VCaP (cell line): ENCODE measurements around the gene DDX11.
"Not testable (repeated sequence)": the region's sequence is repeated elsewhere in the genome, so short reads cannot be mapped to it uniquely, and the experiment has no call there.

ENCODE experiments used
- H3K27ac ChIP-seq: fragments of 450-650 bp; 2 replicates; pipeline ENCODE4 v1.5.1; 2017
- TF ChIP-seq, protein P1 (sequence below): fragments of 450-650 bp; conservative IDR thresholded peaks from 2 replicates; pipeline ENCODE4 v1.5.1; 2017; ENCODE audit warnings: mild to moderate bottlenecking, moderate library complexity

DDX11 gene

DNA sequence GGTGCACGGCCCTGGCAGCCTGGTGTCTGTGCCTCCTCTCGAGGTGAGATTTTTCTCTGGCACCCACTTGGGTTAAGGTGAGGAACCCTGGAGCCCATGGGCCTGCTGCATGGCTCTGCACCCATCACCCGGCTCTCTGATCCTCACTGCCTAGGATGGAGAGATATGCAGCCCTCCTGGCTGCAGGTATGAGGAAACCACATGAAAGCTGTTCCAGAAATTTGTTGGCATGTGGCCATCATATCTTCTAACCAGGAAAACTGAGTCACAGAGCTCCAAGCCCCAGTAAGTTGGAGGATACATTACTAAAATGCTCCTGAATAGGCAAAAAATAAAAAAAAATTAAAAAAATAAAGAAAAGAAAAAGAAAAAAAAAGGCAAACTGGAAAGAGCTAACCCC, 39.3 kb upstream of the DDX11 start:
- no peak overlapping the region for H3K27ac ChIP-seq
- TF ChIP-seq, protein P1, sequence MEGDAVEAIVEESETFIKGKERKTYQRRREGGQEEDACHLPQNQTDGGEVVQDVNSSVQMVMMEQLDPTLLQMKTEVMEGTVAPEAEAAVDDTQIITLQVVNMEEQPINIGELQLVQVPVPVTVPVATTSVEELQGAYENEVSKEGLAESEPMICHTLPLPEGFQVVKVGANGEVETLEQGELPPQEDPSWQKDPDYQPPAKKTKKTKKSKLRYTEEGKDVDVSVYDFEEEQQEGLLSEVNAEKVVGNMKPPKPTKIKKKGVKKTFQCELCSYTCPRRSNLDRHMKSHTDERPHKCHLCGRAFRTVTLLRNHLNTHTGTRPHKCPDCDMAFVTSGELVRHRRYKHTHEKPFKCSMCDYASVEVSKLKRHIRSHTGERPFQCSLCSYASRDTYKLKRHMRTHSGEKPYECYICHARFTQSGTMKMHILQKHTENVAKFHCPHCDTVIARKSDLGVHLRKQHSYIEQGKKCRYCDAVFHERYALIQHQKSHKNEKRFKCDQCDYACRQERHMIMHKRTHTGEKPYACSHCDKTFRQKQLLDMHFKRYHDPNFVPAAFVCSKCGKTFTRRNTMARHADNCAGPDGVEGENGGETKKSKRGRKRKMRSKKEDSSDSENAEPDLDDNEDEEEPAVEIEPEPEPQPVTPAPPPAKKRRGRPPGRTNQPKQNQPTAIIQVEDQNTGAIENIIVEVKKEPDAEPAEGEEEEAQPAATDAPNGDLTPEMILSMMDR: no peak

DNA sequence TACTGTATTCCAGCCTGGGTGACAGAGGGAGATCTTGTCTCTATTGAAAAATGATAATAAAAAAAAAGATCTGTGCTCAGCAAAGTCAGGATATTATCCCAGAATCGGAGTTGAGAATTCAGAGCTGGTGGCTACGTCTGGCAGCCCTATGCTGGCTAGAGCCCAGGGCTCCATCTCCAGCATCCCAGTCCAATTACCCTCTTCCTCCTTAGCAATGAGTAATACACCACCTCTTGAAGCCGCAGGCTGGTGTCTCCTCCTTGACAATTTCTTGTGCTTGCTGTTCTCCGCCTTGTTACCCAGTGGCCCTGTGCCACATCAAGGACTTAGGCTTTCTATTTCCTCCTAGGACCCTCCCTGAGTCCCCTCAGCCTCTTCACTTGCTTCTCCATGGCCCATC, 38.4 kb upstream of the DDX11 start:
- TF ChIP-seq, protein P1: no peak
- no peak overlapping the region for H3K27ac ChIP-seq

DNA sequence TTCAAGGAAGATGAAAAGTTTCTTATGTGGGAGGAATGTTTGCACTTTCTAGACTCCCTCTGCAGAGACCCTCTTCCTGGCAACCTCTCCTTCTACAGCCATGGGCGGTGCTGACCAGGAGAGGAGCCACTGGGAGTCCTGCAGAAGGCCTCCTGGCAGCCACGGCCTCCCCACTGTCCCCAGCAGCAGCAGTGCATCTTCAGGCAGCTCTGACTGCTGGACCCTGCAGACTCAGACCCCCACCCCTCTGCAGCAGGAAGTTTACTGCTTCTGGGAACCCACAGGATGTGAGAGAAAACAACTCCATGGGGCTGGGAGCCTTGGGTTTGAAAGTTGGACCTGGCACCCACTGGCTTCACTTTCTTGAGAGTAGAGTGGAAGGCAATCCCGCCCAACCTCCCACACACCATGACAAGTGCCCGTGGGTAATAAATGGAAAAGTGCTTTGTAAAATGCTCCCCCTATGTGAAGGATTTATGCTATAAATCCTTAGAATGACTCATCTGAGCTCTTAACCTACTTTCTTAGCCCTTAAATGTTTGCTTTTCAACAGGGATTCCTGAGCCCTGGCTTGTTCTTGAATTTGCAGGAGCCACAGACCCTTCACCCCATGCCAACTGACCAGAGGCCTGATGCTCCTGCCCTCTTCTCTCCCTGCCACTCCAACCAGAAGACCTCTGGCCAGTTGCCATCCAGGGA, 37.5 kb upstream of the DDX11 start:
- no peak overlapping the region for H3K27ac ChIP-seq
- TF ChIP-seq, protein P1: no peak

DNA sequence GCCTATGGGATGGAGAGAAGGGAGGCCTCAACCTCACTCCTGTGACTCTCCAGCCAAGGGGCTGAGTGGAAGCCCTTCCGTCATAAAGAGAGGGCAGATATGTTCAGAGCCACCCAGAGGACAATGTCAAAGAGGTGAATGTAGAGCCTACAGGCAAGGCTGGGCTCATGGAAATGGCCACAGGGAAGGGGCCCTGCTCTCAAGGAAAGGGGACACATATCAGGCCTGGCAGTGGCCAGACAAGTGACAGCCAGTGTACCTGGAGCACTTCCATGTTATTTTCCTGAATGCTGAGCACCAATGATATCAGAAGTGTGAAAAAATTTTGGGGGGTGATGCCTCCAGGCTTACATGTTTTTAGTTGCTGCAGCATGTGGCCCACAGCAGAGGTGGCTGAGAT, 36.6 kb upstream of the DDX11 start:
- TF ChIP-seq, protein P1: no peak
- H3K27ac ChIP-seq: no peak overlapping the region

DNA sequence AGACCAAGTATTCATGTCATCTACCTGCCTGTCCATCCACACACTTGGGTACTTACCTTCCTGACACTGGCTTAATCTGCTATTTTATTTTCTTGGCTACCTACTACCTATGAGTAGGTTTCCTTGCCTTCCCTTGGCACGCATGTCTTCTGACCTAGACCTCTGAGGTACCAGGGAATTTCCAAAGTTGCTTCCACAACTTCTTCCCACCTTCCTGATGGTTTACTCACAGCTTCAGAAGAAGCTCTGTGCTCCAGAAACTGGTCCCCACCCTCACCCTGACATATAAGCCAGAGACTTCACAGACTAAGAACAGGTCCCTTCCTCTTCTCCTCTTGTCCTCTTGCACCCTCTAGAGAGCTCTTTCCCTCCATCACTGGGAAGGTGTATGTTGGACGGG, 35.7 kb upstream of the DDX11 start:
- TF ChIP-seq, protein P1: no peak
- no peak overlapping the region for H3K27ac ChIP-seq

DNA sequence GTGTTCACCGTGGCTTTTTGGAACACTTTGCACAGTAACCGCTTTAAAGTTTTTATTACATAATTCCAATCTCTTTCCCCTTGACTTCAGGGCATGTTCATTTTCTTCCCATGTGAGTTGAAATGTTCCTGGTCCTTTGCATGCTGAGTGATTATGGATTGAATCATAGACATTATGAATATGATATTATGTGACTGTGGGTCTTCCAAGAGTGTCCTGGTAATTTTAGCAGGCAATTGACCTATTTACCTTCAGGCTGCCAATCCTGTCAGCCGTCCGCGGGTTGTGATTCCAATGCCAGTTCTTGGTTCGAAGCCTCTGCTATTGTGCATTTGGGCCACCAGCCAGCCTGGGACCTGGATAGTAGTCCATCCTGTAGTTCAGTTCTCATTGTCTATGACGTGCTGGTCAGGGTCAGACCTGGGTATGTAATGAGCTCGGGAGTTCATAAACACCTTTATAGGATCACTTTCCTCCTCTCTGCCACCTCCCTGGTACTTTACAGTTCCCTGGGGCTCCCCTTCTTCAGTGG, 32.6 kb upstream of the DDX11 start:
- no peak overlapping the region for H3K27ac ChIP-seq
- TF ChIP-seq, protein P1: no peak

DNA sequence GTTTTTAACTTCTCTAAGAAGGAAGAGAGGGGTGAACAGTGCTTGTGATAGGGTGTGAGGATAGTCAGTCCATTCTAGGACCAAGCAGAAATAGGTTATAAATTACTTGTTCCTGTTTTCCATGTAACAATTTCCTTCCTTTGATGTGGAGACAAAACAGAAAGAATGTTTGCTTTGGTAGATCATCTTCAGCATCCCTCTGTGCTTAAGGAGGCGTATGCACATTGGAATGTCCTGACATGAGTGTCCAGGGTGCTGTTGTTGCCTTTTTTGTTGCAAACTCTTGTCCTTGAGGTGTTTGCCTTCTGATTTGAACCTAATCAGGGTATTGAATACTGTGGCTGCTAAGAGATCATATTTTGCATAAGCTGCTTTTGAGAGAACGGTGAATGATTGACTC, 23.5 kb upstream of the DDX11 start:
- not testable (repeated sequence) for H3K27ac ChIP-seq

DNA sequence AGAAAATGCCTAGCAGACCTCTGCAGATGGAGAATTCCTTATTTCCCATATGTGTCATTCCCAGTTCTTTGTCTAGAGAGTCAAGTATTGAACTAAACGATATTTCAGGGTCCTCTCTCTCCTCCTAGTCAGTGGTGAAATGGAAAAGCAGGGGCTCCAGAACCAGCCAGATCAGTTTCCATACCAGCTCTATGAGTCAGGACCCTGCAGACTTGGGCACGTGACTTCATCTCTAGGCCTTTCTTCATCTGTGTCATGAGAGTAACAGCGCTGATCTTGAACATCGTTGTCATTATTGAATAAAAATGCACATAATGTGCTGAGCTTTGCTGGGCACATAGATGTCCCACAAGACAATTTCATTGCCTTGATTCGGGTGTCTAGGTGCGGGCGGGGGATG, 23.1 kb upstream of the DDX11 start:
- not testable (repeated sequence) for H3K27ac ChIP-seq

DNA sequence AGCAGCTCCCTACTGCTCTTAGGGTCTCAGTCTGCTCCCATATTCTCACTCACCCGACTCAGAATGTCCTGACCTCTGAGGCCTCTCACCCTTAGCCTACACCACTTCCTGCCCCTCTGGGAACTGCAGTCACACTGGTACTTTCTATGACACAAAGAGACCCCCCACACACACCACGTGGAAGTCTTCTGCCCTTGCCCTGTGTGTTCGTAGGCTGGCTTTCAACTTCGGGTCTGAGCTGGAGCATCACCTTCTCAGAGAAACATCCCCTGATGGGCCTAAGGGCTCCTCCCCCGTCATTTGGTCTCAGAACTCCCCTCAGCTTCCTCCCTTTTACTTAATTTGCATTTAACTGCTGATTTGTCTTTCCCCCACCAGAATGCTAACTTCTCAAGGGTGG, 22.0 kb upstream of the DDX11 start:
- not testable (repeated sequence) for H3K27ac ChIP-seq

DNA sequence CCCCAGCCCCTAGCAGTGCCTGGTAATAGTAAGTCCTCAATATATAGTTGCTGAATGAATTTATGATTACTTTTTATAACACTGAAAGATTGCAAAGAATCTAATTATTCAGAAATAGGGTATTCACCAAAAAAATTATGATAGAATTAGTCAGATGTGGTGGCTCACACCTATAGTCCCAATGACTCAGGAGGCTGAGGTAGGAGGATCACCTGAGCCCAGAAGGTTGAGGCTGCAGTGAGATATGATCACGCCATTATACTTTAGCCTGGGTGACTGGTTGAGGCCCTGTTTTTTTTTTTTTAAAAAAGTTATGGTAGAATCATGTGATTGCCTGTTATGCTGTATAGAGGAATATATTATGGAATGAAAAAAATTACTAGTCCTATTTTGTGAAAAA, 21.5 kb upstream of the DDX11 start:
- H3K27ac ChIP-seq: not testable (repeated sequence)

DNA sequence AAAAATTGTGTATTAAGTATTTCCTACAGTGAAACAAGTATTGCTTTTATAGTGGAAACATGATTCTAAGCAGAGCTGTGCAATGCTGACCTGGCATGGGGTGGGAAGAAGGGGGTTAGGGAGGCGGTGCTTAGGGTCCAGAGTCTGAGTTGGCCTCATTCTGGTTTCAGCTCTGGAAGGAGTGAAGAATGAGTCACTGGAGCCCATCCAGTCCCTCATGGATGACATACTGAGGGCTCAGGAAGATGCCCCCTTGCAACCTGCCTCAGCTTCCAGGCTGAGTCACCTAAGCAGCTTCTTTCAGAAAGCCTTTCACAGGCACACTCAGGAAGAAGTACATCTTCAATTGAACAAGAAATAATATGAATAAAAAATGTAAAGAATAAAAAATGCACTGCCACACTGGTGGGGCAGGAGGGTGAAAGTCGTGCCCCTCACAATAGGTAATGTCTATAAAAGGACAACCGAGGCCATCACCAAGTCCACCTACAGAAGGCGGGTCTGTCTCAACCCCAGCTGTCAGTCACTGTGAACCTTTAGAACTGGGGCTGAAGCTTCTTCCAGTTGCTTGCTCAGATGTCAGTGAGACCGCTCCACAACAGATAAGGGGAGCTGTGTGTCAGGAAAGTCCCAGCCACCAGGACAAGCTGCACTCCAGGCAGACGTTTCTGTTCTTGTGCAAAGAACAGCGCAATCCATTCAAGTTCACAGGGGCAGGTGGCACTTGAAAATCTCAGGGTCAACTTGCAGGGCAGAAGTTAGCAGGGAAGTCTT, 20.8 kb upstream of the DDX11 start:
- not testable (repeated sequence) for H3K27ac ChIP-seq
